Neural progenitor cell (in vitro differentiated cells): ENCODE data around the gene DLL1. TPM values are rescaled to one million over a fixed set of nuclear protein-coding genes. Genes with fewer than 3 reads are reported as not detected.

Experiments
- DNase-seq: peaks from one replicate; pipeline ENCODE4 v3.0.0-alpha.2; 2016; ENCODE audit warnings: low spot score
- H2AFZ ChIP-seq: fragments of 200-600 bp; sonication (generic); replicated peaks from 2 replicates; pipeline ENCODE4 v1.6.1; 2016; ENCODE audit warnings: antibody characterized with exemption
- H3F3A ChIP-seq: fragments of 200-600 bp; sonication (generic); 2 replicates; pipeline ENCODE4 v1.6.1; 2016; ENCODE audit warnings: antibody characterized with exemption, low read depth
- H3K27ac ChIP-seq: fragments of 200-600 bp; sonication (generic); 2 replicates; pipeline ENCODE4 v1.5.1; 2016; ENCODE audit warnings: mild to moderate bottlenecking
- H3K27me3 ChIP-seq: fragments of 200-600 bp; sonication (generic); 2 replicates; pipeline ENCODE4 v1.6.1; 2016; ENCODE audit warnings: mild to moderate bottlenecking, moderate library complexity
- H3K36me3 ChIP-seq: fragments of 200-600 bp; sonication (generic); 2 replicates; pipeline ENCODE4 v1.5.1; 2016
- H3K4me1 ChIP-seq: fragments of 200-600 bp; sonication (generic); 2 replicates; pipeline ENCODE4 v1.6.1; 2016; ENCODE audit warnings: mixed run types
- H3K4me2 ChIP-seq: fragments of 200-600 bp; sonication (generic); 2 replicates; pipeline ENCODE4 v1.6.1; 2016
- H3K4me3 ChIP-seq: fragments of 200-600 bp; sonication (generic); 2 replicates; pipeline ENCODE4 v1.5.1; 2016
- H3K79me2 ChIP-seq: fragments of 200-600 bp; sonication (generic); 2 replicates; pipeline ENCODE4 v1.6.1; 2016; ENCODE audit warnings: low read depth
- H3K9ac ChIP-seq: fragments of 200-600 bp; sonication (generic); 2 replicates; pipeline ENCODE4 v1.6.1; 2016
- H3K9me3 ChIP-seq: fragments of 200-600 bp; sonication (generic); 2 replicates; pipeline ENCODE4 v1.5.1; 2016; ENCODE audit warnings: low read depth
- H4K20me1 ChIP-seq: fragments of 200-600 bp; sonication (generic); 2 replicates; pipeline ENCODE4 v1.6.1; 2016; ENCODE audit warnings: low read depth
- H3K27ac Mint-ChIP-seq: 3 replicates; pipeline ENCODE4 v1.8.0; 2021; ENCODE audit warnings: mixed read lengths
- H3K27me3 Mint-ChIP-seq: 2 replicates; pipeline ENCODE4 v1.8.0; 2022; ENCODE audit warnings: low read depth, mild to moderate bottlenecking, inconsistent platforms, moderate library complexity, mixed read lengths; ENCODE audit not compliant: insufficient read depth
- H3K36me3 Mint-ChIP-seq: 3 replicates; pipeline ENCODE4 v1.8.0; 2021; ENCODE audit warnings: mixed read lengths
- H3K4me1 Mint-ChIP-seq: 3 replicates; pipeline ENCODE4 v1.8.0; 2021; ENCODE audit warnings: mixed read lengths
- H3K4me3 Mint-ChIP-seq: 3 replicates; pipeline ENCODE4 v1.8.0; 2021; ENCODE audit warnings: mild to moderate bottlenecking, moderate library complexity, mixed read lengths
- H3K9me3 Mint-ChIP-seq: 3 replicates; pipeline ENCODE4 v1.8.0; 2020; ENCODE audit warnings: mixed read lengths
- EZH2 ChIP-seq: fragments of 200-600 bp; sonication (generic); IDR thresholded peaks from 2 replicates; pipeline ENCODE4 v1.6.1; 2017; ENCODE audit warnings: antibody characterized with exemption, mild to moderate bottlenecking, moderate library complexity
- EZH2phosphoT487 ChIP-seq: fragments of 200-600 bp; sonication (generic); IDR thresholded peaks from 2 replicates; pipeline ENCODE4 v1.6.1; 2017; ENCODE audit warnings: antibody characterized with exemption
- total RNA-seq: library from RNA; depleted of rRNA; stranded (reverse); fragments of >200 nt; gene quantifications from 2 replicates; pipeline ENCODE4 v1.2.3, GENCODE V29; 2015; ENCODE audit warnings: low replicate concordance
- TF ChIP-seq, protein P1 (sequence below): fragments of 200-600 bp; sonication (generic); IDR thresholded peaks from 2 replicates; pipeline ENCODE4 v1.5.1; 2017; ENCODE audit warnings: antibody characterized with exemption, mild to moderate bottlenecking

Gene DLL1
- total RNA-seq, 1 donor from 2014 or later: 35.9 TPM

DNA sequence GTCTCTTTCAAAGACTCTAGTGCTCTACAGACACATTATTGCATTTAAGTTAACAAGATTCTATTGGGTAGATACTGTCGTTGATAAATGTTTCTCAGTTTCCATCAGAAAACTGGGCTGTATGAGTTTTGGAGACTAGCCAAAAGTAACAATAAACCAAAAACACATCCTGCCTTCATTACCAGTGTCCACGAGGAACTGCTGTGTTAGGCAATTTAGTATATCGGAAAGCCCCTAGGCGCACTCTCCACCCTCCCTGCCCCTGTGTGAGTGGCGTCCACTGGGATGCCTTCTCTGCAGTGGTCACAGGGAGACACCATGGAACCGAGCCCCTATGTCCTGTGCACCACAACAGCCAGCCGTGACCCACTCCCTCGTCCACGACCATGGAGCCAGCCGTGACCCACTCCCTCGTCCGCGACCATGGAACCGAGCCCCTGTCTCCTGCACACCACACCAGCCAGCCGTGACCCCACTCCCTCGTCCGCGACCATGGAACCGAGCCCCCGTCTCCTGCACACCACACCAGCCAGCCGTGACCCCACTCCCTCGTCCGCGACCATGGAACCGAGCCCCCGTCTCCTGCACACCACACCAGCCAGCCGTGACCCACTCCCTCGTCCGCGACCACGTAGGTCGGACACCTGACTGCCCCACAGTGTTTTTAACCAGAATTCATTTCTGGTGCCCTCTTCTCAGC is 35.3 kb downstream of the DLL1 start:
- Mint-ChIP-seq H3K4me1 (peaks cover 27% of the 10 kb centered on the region), H3K27ac (no peak overlapping the region), H3K27me3 (peaks cover 15% of the 10 kb centered on the region), H3K4me3 (peak overlapping the region; percentile 11), H3K9me3 (no peaks in the 10 kb centered on the region), H3K36me3 (no peaks in the 10 kb centered on the region)
- H4K20me1 ChIP-seq: no peaks in the 10 kb centered on the region
- no peak overlapping the region for H3K4me2 ChIP-seq
- H2AFZ ChIP-seq: no peak overlapping the region
- H3K4me1 ChIP-seq: peaks cover 6% of the 10 kb centered on the region
- H3K79me2 ChIP-seq: no peaks in the 10 kb centered on the region
- H3K36me3 ChIP-seq: no peaks in the 10 kb centered on the region
- TF ChIP-seq EZH2phosphoT487 (no peak), EZH2 (no peak)
- TF ChIP-seq, protein P1, sequence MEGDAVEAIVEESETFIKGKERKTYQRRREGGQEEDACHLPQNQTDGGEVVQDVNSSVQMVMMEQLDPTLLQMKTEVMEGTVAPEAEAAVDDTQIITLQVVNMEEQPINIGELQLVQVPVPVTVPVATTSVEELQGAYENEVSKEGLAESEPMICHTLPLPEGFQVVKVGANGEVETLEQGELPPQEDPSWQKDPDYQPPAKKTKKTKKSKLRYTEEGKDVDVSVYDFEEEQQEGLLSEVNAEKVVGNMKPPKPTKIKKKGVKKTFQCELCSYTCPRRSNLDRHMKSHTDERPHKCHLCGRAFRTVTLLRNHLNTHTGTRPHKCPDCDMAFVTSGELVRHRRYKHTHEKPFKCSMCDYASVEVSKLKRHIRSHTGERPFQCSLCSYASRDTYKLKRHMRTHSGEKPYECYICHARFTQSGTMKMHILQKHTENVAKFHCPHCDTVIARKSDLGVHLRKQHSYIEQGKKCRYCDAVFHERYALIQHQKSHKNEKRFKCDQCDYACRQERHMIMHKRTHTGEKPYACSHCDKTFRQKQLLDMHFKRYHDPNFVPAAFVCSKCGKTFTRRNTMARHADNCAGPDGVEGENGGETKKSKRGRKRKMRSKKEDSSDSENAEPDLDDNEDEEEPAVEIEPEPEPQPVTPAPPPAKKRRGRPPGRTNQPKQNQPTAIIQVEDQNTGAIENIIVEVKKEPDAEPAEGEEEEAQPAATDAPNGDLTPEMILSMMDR: no peak
- no peaks in the 10 kb centered on the region for H3K27me3 ChIP-seq
- H3K27ac ChIP-seq: no peak overlapping the region
- no peak overlapping the region for H3K4me3 ChIP-seq
- DNase-seq: no peak
- H3F3A ChIP-seq: no peaks in the 10 kb centered on the region
- no peaks in the 10 kb centered on the region for H3K9me3 ChIP-seq
- no peak overlapping the region for H3K9ac ChIP-seq

DNA sequence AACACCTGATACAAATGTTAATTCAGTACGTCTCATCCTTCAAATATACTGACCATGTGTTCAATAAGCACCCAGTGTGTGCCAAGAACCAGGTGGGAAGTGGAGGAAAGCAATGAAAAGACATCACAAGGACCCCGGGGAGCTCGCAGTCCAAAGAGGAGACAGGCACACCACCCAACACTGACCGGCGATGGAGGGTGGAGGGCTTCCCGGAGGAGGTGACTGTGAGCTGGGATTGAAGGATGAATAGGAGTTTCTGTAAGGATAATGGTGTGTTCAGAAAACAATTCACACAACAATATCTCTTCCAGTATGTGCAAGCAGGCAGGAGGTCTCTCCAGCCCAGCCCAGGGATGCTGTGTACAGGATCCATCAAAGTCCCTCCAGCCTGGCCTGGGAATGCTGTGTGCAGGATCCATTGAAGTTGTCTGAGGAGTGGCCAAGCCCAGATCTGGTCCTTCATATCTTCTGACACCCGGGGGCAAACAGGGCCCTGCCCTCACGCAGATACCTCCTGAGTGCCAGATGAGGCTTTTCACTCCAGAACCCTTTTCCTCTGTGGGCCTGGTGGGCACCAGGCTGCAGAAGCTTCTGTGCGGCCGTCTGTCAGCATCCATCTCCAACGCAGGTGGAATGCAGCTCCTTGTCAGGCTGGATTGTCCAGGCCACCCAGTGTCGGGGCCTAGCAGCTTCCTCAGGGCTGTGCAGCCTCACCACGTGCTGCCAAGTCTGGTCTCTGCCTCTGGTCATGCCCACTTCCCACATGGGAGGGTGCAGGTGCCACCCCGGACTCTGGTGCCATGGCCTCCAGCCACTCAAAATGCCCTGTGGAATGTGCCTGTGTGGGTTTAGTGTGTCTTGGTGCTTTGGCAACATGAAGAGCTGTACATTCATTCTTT is 36.3 kb downstream of the DLL1 start:
- no peak for DNase-seq
- Histone ChIP-seq H3K27ac (no peak overlapping the region), H3K4me1 (peaks cover 6% of the 10 kb centered on the region), H3K4me2 (no peak overlapping the region), H3K36me3 (no peaks in the 10 kb centered on the region), H2AFZ (no peak overlapping the region), H3K4me3 (no peak overlapping the region), H4K20me1 (no peaks in the 10 kb centered on the region), H3K9ac (no peak overlapping the region), H3K79me2 (no peaks in the 10 kb centered on the region), H3K9me3 (no peaks in the 10 kb centered on the region), H3K27me3 (no peaks in the 10 kb centered on the region), H3F3A (no peaks in the 10 kb centered on the region)
- TF ChIP-seq, protein P1: no peak
- no peak for TF ChIP-seq EZH2
- no peak for TF ChIP-seq EZH2phosphoT487
- Mint-ChIP-seq H3K4me3 (no peak overlapping the region), H3K36me3 (no peaks in the 10 kb centered on the region), H3K27ac (no peak overlapping the region), H3K27me3 (peaks cover 17% of the 10 kb centered on the region), H3K4me1 (peaks cover 36% of the 10 kb centered on the region), H3K9me3 (no peaks in the 10 kb centered on the region)

- Histone ChIP-seq H3K4me2 (no peak overlapping the region), H3K9me3 (no peaks in the 10 kb centered on the region), H3K27ac (no peak overlapping the region), H3F3A (no peaks in the 10 kb centered on the region), H3K4me3 (no peak overlapping the region), H3K4me1 (peaks cover 6% of the 10 kb centered on the region), H3K9ac (no peak overlapping the region), H3K79me2 (no peaks in the 10 kb centered on the region), H4K20me1 (no peaks in the 10 kb centered on the region), H2AFZ (no peak overlapping the region), H3K36me3 (no peaks in the 10 kb centered on the region), H3K27me3 (no peaks in the 10 kb centered on the region)
- H3K36me3 Mint-ChIP-seq: no peaks in the 10 kb centered on the region
- peak overlapping the region; percentile 13 for H3K4me3 Mint-ChIP-seq
- no peak for DNase-seq
- H3K4me1 Mint-ChIP-seq: peaks cover 38% of the 10 kb centered on the region
- H3K27me3 Mint-ChIP-seq: peaks cover 17% of the 10 kb centered on the region
- peak overlapping the region; percentile 72 for H3K27ac Mint-ChIP-seq
- TF ChIP-seq EZH2phosphoT487 (no peak), EZH2 (no peak)
- TF ChIP-seq, protein P1: no peak
- H3K9me3 Mint-ChIP-seq: no peaks in the 10 kb centered on the region
Observed at GRCh38 chr6:170253910-170254269, 37.0 kb downstream of the DLL1 start.
